Left lung (tissue), 10 donors: ENCODE data around the gene STOX2. TPM values are rescaled to one million over a fixed set of nuclear protein-coding genes. Genes with fewer than 3 reads are reported as not detected.

Source experiments
- ATAC-seq: fragments of 200-7000 bp; cut with Tn5 transposase; one replicate; pipeline ENCODE4 v1.9.1; 2020; ENCODE audit warnings: moderate library complexity
- DNase-seq, 4 donors: peaks; one replicate each; pipeline ENCODE4 v3.0.0-alpha.2; 2013 to 2020
- H3K27ac ChIP-seq, 2 donors: fragments of 200-600 bp; sonication (generic) in 1 of 2; one replicate each; pipeline versions ENCODE4 v1.5.0 to v1.8.0; 2020 to 2021
- H3K27me3 ChIP-seq, 2 donors: fragments of 200-600 bp; sonication (generic) in 1 of 2; one replicate each; pipeline versions ENCODE4 v1.5.0 to v1.8.0; 2020 to 2021
- H3K36me3 ChIP-seq, 2 donors: fragments of 200-600 bp; sonication (generic) in 1 of 2; one replicate each; pipeline versions ENCODE4 v1.5.0 to v1.8.0; 2020 to 2021
- H3K4me1 ChIP-seq, 2 donors: fragments of 200-600 bp; one replicate each; pipeline ENCODE4 v1.8.0; 2021
- H3K4me3 ChIP-seq, 2 donors: fragments of 200-600 bp; sonication (generic) in 1 of 2; one replicate each; pipeline versions ENCODE4 v1.5.0 to v1.8.0; 2020 to 2021; ENCODE audit warnings: mild to moderate bottlenecking in 1 of 2
- H3K9me3 ChIP-seq, 2 donors: fragments of 200-600 bp; sonication (generic) in 1 of 2; one replicate each; pipeline versions ENCODE4 v1.5.0 to v1.8.0; 2020 to 2021
- intact Hi-C, 2 donors: fragments of 100-400 bp; cut with DNase I; formaldehyde crosslinking; loops; one replicate each; pipeline versions ENCODE4 v1.11.2 to v1.14.2; 2022
- polyA plus RNA-seq, 6 donors: library from polyadenylated mRNA; unstranded; fragments of 120-200 nt; gene quantifications; one replicate each; pipeline ENCODE4 v1.2.1, GENCODE V29; 2013; ENCODE audit not compliant: insufficient read length in 6 of 6
- total RNA-seq, 2 donors: library from RNA; stranded (reverse); fragmentation: NEBNext Ultra II Directional; extraction: Animal tissue kit (Norgen Biotek cat#: 25700); gene quantifications; one replicate each; pipeline ENCODE4 v1.2.1, GENCODE V29; 2021
- TF ChIP-seq, protein P1 (sequence below), 2 donors: fragments of 200-600 bp; sonication (generic) in 1 of 2; IDR thresholded peaks; one replicate each; pipeline versions ENCODE4 v1.5.0 to v1.8.0; 2021; ENCODE audit warnings: antibody characterized with exemption in 2 of 2
- donor health status: DM: no; HTN: yes; CAD: no.
- donor health status: DM: no; HTN: no; CAD: no.

STOX2 gene
- total and polyA plus RNA-seq, 8 donors: 12.4 to 19.5 (median 16.4) TPM

DNA sequence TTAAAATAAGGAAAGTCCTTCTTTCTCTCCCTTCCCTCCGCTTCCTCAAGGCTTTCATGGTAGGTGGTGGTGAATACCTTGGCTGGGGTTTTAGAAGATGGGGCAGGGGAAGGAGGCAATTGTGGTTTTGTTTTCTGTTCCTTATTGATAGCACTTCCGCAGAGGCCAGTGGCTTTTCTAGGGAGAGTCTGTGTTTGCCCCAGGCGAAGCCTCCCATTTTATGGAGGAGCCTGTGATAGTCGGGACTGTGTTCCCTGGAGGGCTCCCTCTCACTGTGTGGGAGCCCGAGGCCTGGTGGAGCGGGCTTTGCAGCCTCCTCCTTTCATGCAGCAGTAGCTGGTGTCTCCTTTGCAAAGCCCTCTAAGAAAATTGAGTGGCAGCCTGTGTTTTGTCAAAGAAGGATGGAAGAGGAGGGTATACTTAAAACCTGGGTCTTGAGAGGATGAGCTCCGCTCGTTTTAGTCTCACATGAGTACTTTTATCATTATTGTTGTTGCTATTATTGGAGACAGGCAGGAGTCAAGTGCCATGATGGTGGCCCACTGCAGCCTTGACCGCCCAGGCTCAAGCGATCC is 29.8 kb upstream of the STOX2 start:
- intact Hi-C loops: no loop called here
- Histone ChIP-seq H3K27me3 (no peaks in the 10 kb centered on the region), H3K27ac (no peak overlapping the region), H3K9me3 (no peaks in the 10 kb centered on the region), H3K36me3 (no peaks in the 10 kb centered on the region), H3K4me1 (peaks cover 3 to 23% of the 10 kb centered on the region in 2 donors), H3K4me3 (no peak overlapping the region)
- TF ChIP-seq, protein P1, sequence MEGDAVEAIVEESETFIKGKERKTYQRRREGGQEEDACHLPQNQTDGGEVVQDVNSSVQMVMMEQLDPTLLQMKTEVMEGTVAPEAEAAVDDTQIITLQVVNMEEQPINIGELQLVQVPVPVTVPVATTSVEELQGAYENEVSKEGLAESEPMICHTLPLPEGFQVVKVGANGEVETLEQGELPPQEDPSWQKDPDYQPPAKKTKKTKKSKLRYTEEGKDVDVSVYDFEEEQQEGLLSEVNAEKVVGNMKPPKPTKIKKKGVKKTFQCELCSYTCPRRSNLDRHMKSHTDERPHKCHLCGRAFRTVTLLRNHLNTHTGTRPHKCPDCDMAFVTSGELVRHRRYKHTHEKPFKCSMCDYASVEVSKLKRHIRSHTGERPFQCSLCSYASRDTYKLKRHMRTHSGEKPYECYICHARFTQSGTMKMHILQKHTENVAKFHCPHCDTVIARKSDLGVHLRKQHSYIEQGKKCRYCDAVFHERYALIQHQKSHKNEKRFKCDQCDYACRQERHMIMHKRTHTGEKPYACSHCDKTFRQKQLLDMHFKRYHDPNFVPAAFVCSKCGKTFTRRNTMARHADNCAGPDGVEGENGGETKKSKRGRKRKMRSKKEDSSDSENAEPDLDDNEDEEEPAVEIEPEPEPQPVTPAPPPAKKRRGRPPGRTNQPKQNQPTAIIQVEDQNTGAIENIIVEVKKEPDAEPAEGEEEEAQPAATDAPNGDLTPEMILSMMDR (IDR thresholded peaks at IDR 0.05): no peak
- no peak for DNase-seq
- ATAC-seq: no peak

DNA sequence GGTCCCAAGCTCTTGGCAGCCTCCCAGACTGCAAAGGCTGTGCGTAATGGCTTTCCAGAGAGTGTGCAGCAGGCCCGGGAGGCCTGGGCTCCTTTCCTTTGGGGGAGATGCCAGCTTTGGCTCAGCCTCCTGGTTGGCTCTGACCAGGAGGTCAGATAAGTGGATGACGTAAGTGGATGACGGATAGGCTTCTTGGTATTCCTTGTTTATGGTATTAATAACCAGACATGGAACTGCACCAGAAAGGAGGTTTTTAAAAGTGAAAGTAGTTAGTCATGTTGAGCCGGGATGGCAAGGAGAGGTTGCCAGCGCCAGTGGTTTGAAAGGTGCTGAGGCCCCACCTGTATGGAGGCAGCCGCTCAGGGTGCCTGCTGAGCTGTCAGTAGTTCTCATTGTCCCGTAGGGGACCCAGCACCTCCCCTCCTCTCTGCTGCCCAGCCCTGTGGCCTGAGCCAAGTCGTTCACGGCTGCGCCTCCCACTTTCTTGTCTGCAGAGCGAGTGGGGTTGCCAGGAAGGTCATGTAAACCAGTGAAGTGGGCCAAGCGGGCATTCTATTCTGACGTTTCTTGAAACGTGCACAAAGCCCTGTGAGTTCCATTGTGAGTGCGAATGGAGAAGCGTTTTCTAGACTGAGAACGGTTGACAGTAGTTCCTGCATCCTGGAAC is 28.7 kb upstream of the STOX2 start:
- DNase-seq (peak; percentile 69 to 86 (median 84)), ATAC-seq (peak; percentile 95)
- H3K9me3 ChIP-seq: no peaks in the 10 kb centered on the region
- H3K4me3 ChIP-seq: peak overlapping the region in 1 of 2 donors; percentile 23
- no peaks in the 10 kb centered on the region for H3K27me3 ChIP-seq
- peaks cover 3 to 23% of the 10 kb centered on the region in 2 donors for H3K4me1 ChIP-seq
- intact Hi-C loops: no loop called here
- peak overlapping the region; percentile 57 to 60 for H3K27ac ChIP-seq
- TF ChIP-seq, protein P1 (IDR thresholded peaks at IDR 0.05): no peak
- no peaks in the 10 kb centered on the region for H3K36me3 ChIP-seq

DNA sequence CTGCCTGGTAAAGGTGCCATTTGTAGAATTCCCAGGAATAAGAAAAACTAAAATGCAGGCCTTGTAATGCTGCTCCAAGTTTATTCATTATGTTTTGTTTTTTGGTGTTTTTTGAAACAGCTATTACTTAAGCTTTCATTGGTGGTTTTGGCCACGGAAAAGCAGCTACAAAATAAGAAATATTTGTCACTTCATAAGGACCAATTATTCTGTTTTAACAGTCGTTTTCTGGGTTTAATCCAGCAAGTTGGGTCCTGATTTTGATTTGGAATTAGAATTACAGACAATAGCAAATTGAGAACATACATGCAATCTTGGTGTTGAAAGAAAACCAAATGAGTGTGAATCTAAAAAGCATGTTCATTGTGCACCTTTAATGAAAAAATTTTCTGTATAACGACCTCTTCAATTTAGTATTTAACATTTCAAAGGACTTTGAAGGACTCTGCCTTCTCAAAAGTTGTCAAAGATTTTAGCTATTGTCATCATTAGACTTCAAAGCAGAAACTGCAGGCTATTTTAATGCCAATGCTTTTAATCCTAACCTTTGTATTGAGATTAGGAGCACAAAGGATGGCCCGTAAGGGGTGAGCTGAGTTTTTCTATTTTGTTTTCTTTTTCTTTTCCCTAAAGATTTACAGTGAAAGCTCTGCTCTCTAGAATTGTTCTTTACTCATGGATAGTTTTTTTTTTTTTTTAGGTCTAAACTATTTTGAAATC is 26.7 kb upstream of the STOX2 start:
- Histone ChIP-seq H3K27ac (no peak overlapping the region), H3K27me3 (no peaks in the 10 kb centered on the region), H3K36me3 (no peaks in the 10 kb centered on the region), H3K4me3 (no peak overlapping the region), H3K9me3 (no peaks in the 10 kb centered on the region), H3K4me1 (peaks cover 3 to 23% of the 10 kb centered on the region in 2 donors)
- TF ChIP-seq, protein P1 (IDR thresholded peaks at IDR 0.05): no peak
- DNase-seq (no peak), ATAC-seq (no peak)
- intact Hi-C loops: no loop called here

DNA sequence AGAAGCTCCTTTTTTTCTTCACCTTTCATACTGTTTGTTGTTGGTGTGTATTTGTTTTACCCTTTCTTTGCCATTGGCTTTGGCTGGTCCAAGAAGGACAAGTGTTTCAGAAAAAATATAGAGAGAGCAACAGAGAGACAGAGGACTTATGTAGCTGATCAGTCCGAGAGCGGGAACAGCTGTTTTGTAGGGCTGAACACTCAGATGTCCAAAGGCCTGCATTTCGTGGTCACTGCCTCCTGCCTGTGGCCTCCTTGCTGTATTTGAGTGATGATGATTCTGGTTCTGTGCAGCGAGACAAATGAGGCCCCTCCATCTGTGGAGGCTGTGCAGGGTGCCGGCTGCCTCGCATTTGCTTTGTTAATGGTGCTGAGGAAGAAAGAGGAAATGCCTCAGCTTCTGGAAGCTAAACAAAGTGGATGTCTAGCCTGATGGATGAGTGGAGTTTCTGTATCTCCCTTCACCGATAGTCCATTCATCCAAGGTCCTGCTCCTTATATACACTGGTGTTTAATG is 19.8 kb upstream of the STOX2 start:
- DNase-seq (no peak), ATAC-seq (no peak)
- intact Hi-C loops: no loop called here
- no peaks in the 10 kb centered on the region for H3K9me3 ChIP-seq
- H3K36me3 ChIP-seq: no peaks in the 10 kb centered on the region
- no peaks in the 10 kb centered on the region for H3K27me3 ChIP-seq
- TF ChIP-seq, protein P1 (IDR thresholded peaks at IDR 0.05): no peak
- no peak overlapping the region for H3K27ac ChIP-seq
- H3K4me3 ChIP-seq: no peak overlapping the region
- H3K4me1 ChIP-seq: no peaks in the 10 kb centered on the region

DNA sequence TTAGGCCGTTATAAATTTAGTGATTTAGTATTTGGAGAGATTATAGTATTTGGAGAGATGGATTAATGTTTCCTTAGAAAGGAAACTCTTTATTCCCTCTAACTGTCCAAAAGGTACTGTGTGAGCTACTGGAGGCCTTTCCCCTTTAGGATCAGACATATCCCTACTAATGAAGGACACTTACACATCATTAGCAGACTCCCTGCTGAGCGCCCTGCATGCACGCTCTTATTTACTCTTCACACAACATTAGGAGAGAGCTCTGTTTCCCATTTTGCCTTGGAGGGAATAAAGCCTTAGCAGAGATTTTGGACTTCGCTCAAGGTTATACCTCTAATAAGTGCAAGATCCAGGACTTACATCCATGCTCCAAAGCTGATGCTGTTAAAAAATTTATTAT is 17.8 kb upstream of the STOX2 start:
- ATAC-seq (no peak), DNase-seq (no peak)
- no peak overlapping the region for H3K4me3 ChIP-seq
- no peak overlapping the region for H3K27ac ChIP-seq
- no peaks in the 10 kb centered on the region for H3K4me1 ChIP-seq
- H3K27me3 ChIP-seq: no peaks in the 10 kb centered on the region
- TF ChIP-seq, protein P1 (IDR thresholded peaks at IDR 0.05): no peak
- no peaks in the 10 kb centered on the region for H3K9me3 ChIP-seq
- H3K36me3 ChIP-seq: no peaks in the 10 kb centered on the region
- intact Hi-C loops: no loop called here
